ENCODE measurements around the gene ABITRAM. TPM values are rescaled to one million over a fixed set of nuclear protein-coding genes. Genes with fewer than 3 reads are reported as not detected.
A peak's percentile ranks its signal among the peaks of the same experiment; 100 is the strongest.
"Not testable (repeated sequence)": the region's sequence is repeated elsewhere in the genome, so short reads cannot be mapped to it uniquely, and the experiment has no call there.

The ABITRAM gene
- polyA plus RNA-seq, 4 donors: 25.3 to 37.7 (median 29.4) TPM

DNA sequence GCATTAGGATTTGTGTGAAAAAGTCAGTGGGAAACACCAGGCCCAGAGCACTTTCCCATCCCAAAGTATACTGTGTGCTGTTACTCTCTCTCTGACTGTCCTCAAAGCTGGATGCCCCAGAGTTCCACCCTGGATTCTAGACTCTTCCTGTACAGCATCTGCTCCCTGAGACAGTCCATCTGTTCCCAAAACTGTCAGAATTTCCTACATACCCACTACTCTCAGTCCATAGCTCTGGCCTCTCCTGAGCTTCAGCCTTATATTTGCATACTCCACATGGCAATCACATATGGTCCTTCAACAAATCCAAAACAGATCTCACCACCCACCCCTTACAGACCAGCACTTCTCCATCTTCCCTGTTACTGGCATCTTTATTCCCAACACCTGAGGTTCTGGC lies 9.7 kb upstream of the ABITRAM start:
- DNase-seq (ENCODE audit: low read depth in 4 of 4, low spot score in 3 of 4): no peak

DNA sequence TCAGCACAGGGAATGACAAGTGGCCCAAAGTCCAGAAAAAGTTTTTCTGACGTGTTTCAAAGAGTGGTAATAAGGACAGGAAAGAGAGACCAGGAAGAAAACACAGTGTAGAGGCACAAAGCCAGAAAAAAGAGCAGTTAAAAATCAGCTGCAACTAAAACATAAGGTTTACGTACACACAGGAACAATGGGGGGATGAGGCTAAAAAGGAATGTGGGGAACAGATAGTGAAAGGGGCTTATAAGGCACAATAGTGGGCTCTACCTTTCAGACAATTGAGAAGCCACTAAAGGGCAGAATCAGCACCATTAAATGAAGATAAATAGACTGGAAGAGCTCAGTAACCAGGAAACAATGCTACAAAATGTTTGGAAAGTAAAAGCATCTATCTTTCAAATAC lies 5.8 kb upstream of the ABITRAM start:
- DNase-seq (ENCODE audit: low read depth in 4 of 4, low spot score in 3 of 4): no peak

- DNase-seq (ENCODE audit: low read depth in 4 of 4, low spot score in 3 of 4): no peak
Observed at GRCh38 chr9:108933231-108933717, 926 bp upstream of the ABITRAM start.

- DNase-seq (ENCODE audit: low read depth in 4 of 4, low spot score in 3 of 4): peak; percentile 80 to 88 (median 84)
Observed at GRCh38 chr9:108933718-108934322, 380 bp upstream of the ABITRAM start, which contains the start of gene ELP1. ELP1 (minus strand) TSS chr9:108934124; CDS start chr9:108931146, 2,978 bp downstream.

- DNase-seq (ENCODE audit: low read depth in 4 of 4, low spot score in 3 of 4): no peak
Observed at GRCh38 chr9:108937561-108938305, 3.5 kb downstream of the ABITRAM start.

DNA sequence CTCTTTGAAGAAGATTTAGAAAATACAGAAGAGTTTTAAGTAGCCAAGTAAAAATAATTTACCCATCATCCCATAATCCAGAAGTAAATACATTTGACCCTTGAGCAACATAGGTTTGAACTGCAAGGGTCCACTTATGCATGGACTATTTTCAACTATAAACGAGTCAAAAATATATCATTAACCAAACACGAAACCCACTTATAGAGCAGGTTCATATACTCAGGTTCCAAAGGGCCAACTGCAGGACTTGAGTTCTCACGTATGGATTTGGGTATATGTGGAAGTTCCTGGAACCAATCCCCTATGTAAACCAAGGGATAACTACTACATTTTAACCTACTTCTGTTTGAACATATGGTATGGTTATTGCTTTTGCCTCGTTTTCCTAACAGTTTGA lies 5.8 kb downstream of the ABITRAM start:
- DNase-seq (ENCODE audit: low read depth in 4 of 4, low spot score in 3 of 4): no peak

DNA sequence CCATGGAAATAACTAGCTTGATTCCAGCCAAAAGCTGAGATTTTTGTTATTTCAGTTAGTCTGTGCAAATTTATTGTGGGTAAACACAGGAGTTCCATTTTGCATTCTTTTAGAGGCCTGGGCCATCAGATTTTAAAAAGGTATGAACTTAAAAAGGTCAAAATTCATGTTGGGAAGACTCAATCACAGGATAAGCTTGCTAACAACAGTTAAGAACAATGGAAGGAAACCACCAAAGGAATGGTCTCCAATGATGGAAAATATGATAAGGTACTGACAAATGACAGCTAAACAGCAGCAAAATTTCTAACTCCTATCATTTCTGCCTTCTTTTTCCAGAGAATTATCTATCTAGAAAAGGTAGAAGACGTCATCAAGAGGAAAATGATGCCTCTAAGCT lies 16.0 kb downstream of the ABITRAM start:
- DNase-seq (ENCODE audit: low read depth in 4 of 4, low spot score in 3 of 4): no peak

GRCh38 chr9:108951578-108951977 lies 17.4 kb downstream of the ABITRAM start:
- no peak for DNase-seq (ENCODE audit: low read depth in 4 of 4, low spot score in 3 of 4)

- DNase-seq (ENCODE audit: low read depth in 4 of 4, low spot score in 3 of 4): no peak
Observed at GRCh38 chr9:108953983-108954574, 19.9 kb downstream of the ABITRAM start.

DNA sequence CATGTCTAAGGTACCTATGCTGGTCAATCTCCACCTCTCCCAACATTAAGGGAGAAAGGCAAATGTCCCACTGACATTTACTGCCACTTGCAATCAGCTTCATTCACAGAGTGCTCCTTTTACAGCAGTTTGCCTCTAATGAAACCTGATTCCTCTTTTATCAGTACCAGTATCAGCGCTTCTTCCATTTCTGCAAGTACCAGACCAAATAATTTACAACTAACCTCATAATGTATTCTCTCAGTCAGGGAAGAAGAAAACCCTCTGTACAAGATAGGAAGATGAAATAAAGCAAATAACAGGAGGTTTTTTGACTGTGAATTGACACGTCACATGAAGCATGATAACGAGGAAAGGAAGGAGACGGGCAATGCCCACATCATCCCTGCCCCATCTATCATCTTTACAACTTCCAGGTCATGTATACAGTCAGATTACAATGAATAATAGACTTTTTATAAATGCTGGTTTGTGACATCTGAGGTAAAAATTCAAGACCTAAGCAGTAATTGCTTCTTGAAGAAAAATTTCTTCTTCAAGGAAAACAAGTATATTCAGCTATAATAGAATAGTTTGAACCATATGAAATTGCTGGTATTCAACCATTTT lies 21.9 kb downstream of the ABITRAM start:
- DNase-seq (ENCODE audit: low read depth in 4 of 4, low spot score in 3 of 4): no peak

DNA sequence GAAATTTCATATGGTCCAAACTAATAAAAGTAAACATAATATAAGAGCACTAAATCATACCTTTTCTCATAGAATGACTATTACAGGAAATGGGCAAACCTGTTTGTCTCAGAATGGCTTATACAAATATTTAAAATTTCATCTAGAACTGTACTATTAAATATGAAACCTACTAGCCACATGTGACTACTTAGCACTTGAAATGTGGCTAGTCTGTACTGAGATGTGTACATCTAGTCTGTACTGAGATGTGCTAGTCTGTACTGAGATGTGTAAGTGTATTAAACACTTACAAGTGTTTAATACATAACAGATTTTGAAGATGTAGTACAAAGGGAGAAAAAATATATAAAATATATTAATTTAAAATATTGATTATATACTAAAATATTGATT lies 22.4 kb downstream of the ABITRAM start:
- no peak for DNase-seq (ENCODE audit: low read depth in 4 of 4, low spot score in 3 of 4)

GRCh38 chr9:108960331-108960730 lies 26.1 kb downstream of the ABITRAM start:
- no peak for DNase-seq (ENCODE audit: low read depth in 4 of 4, low spot score in 3 of 4)

DNA sequence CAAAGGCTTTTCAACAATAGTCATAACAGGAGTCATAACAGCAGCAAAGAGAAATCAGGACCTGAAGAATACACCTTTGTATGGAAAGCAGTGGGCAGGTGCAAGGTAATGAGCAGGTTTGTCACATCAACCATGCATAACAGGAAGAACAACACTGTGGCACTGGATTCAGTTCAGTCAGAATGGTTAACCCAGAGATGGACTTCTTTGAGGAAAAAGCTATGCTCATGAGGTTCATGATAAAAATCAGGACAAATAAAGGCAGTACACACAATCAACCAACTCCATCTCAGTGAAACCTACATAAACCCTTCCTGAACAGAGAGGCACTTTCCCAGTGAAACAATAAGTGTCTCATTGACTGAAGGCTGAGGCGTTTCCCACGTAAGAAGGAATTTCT lies 27.0 kb downstream of the ABITRAM start:
- DNase-seq (ENCODE audit: low read depth in 4 of 4, low spot score in 3 of 4): no peak

DNA sequence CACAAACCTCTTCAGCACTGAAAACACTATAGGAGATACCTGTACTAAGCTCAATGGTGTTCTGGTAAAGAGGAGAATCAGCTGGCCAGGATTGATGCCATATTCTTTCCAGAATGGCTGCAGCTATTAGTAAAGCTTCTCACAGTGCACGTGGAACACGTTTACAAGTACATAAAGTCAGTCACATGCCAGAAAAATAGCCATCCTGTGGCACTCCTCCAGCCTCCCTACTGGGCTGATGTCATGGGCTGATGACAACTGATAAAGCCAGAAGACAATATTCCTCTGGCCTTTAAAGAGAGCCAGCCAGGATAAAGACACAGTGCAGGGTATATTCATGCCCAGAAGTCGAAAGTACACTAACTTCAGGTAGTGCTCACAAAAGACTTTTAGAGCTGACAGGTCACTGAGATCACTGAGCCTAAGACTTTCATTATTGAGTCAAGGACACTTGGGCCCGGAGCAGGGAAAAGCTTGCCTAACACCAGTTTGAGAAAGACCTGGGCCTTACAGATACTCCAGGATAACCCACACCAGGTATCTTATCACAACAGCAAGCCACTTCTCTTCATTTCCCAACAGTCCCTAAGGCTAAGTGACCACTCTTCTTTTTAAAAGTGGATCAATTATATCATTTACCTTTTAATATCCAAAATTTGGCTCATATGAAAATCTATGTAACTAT lies 29.4 kb downstream of the ABITRAM start:
- no peak for DNase-seq (ENCODE audit: low read depth in 4 of 4, low spot score in 3 of 4)

GRCh38 chr9:108967916-108968315 lies 33.7 kb downstream of the ABITRAM start:
- no peak for DNase-seq (ENCODE audit: low read depth in 4 of 4, low spot score in 3 of 4)

DNA sequence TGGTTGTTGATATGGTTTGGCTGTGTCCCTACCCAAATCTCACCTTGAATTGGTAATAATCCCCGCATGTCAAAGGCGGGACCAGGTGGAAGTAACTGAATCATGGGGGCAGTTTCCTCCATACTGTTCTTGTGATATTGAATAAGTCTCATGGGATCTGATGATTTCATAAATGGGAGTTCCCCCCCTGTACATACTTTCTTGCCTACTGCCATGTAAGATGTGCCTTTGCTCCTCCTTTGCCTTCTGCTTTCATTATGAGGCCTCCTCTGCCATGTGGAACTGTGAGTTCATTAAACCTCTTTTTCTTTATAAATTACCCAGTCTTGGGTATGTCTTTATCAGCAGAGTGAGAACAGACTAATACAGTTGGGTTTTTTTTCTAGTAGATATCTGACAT lies 37.2 kb downstream of the ABITRAM start:
- DNase-seq (ENCODE audit: low read depth in 4 of 4, low spot score in 3 of 4): not testable (repeated sequence)

- no peak for DNase-seq (ENCODE audit: low read depth in 4 of 4, low spot score in 3 of 4)
Observed at GRCh38 chr9:108972186-108972585, 38.0 kb downstream of the ABITRAM start.

DNA sequence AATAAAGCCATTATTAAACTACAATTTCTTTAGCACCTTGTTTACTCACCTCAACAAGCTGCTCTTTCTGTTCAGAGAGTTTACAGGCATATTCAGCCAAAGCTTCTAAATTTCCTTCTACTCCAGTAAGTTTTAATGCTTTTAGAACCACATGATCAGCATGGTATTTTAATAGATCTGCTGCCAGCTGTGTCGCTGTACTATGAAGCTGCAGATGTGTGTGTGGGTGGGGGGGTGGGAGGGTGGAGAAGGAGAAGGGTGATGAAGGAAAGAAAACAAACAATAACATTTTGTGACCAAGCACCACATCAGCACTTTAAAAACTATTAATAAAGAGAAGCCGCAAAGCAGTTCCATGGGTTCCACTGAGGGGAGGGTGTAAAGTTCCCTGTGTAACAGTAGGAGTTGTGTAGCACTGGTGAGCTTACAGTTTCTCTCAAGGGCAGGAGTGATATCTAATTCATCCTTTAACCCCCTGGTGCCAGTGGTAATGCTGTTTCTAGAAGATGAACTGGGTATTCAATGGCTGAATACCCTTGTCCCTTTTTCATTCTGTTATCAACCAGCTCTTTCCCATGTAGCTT lies 38.5 kb downstream of the ABITRAM start:
- DNase-seq (ENCODE audit: low read depth in 4 of 4, low spot score in 3 of 4): peak in 2 of 4 donors; percentile 14 to 21

DNA sequence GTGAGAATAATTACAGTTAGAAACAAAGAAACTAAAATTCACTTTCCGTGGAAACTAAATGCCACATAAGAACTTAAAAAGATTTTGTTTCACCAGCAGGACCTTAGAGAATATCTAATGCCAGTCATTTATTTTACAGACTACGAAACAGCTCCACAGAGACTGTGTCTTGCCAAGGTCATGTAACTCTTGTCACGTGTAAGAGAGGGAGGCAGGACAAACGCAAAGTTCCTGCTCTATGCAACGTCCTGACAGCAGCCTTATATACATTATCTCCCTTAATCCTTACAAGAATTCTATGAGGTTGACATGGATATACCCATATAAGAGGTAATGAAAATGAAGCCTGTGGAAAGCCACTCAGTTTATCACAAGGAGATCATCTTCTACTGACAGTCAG lies 39.7 kb downstream of the ABITRAM start:
- DNase-seq (ENCODE audit: low read depth in 4 of 4, low spot score in 3 of 4): no peak

DNA sequence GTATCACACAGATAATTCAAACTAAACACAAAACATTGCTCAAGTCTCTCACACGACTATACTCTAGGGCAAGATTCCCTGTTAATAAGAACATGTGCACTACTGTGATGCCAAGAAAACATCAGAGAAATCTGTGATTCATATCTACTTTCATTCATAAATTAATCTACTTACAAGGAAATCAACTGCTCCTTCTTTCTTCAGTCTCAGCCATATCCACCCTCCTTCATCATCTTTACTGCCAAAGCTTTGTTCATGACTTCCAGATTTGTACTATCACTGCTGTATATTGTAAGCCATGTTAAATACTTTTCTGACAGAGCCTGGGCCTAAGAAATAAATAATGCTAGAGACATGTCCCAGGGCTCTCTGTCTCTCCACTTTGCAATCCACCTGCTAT lies 44.0 kb downstream of the ABITRAM start:
- DNase-seq (ENCODE audit: low read depth in 4 of 4, low spot score in 3 of 4): no peak

All from left renal pelvis (tissue), 4 donors.